ENCODE measurements around the gene PTPMT1.

Gene PTPMT1

GRCh38 chr11:47586098-47586855 lies 20.9 kb downstream of the PTPMT1 start, which contains the start of gene FAM180B:
FAM180B (plus strand) TSS chr11:47586678; CDS start chr11:47586769, 91 bp downstream.
- ATAC-seq (no peak), DNase-seq (no peak)
- no peak within 1 kb of the TSS for H3K27ac Mint-ChIP-seq
- peaks cover 23% of the 10 kb centered on the region for H3K36me3 Mint-ChIP-seq (ENCODE audit: low read depth)
- no peaks in the 10 kb centered on the region for H3K9me3 Mint-ChIP-seq
- H3K27me3 Mint-ChIP-seq: no peaks in the 10 kb centered on the region
- H3K4me1 Mint-ChIP-seq: peaks cover 1% of the 10 kb centered on the region
- no peak within 1 kb of the TSS for H3K4me3 Mint-ChIP-seq

GRCh38 chr11:47587039-47587716 lies 21.8 kb downstream of the PTPMT1 start:
- Mint-ChIP-seq H3K9me3 (no peaks in the 10 kb centered on the region), H3K4me3 (no peak overlapping the region)
- ATAC-seq: no peak

GRCh38 chr11:47587723-47588326 lies 22.4 kb downstream of the PTPMT1 start:
- DNase-seq: no peak
- Mint-ChIP-seq H3K4me3 (no peak overlapping the region), H3K36me3 (ENCODE audit: low read depth) (peaks cover 10% of the 10 kb centered on the region), H3K9me3 (no peaks in the 10 kb centered on the region), H3K27ac (no peak overlapping the region), H3K27me3 (peaks cover 8% of the 10 kb centered on the region), H3K4me1 (peaks cover 6% of the 10 kb centered on the region)
- no peak for ATAC-seq

More at GRCh38 chr11:47587039-47587716, 21.8 kb downstream of the PTPMT1 start:
- peaks cover 6% of the 10 kb centered on the region for H3K4me1 Mint-ChIP-seq
- H3K27me3 Mint-ChIP-seq: peaks cover 3% of the 10 kb centered on the region
- H3K27ac Mint-ChIP-seq: no peak overlapping the region
- no peak for DNase-seq
- peaks cover 16% of the 10 kb centered on the region for H3K36me3 Mint-ChIP-seq (ENCODE audit: low read depth)

- ATAC-seq (no peak), DNase-seq (no peak)
Measured at GRCh38 chr11:47589118-47589517, 23.7 kb downstream of the PTPMT1 start.

GRCh38 chr11:47589584-47589976 lies 24.2 kb downstream of the PTPMT1 start:
- Mint-ChIP-seq H3K4me3 (no peak overlapping the region), H3K9me3 (no peaks in the 10 kb centered on the region), H3K27me3 (peaks cover 22% of the 10 kb centered on the region), H3K36me3 (ENCODE audit: low read depth) (no peaks in the 10 kb centered on the region), H3K27ac (no peak overlapping the region), H3K4me1 (peaks cover 12% of the 10 kb centered on the region)
- DNase-seq (no peak), ATAC-seq (no peak)

More at GRCh38 chr11:47589118-47589517, 23.7 kb downstream of the PTPMT1 start:
- Mint-ChIP-seq H3K27ac (no peak overlapping the region), H3K9me3 (no peaks in the 10 kb centered on the region), H3K36me3 (ENCODE audit: low read depth) (peaks cover 3% of the 10 kb centered on the region), H3K4me3 (no peak overlapping the region), H3K27me3 (peaks cover 19% of the 10 kb centered on the region), H3K4me1 (peaks cover 10% of the 10 kb centered on the region)

GRCh38 chr11:47589977-47590861 lies 24.8 kb downstream of the PTPMT1 start:
- Mint-ChIP-seq H3K27ac (no peak overlapping the region), H3K9me3 (no peaks in the 10 kb centered on the region), H3K36me3 (ENCODE audit: low read depth) (no peaks in the 10 kb centered on the region), H3K4me3 (no peak overlapping the region), H3K4me1 (peaks cover 12% of the 10 kb centered on the region), H3K27me3 (peaks cover 25% of the 10 kb centered on the region)
- no peak for DNase-seq
- ATAC-seq: no peak

- peaks cover 12% of the 10 kb centered on the region for H3K4me1 Mint-ChIP-seq
- no peak overlapping the region for H3K27ac Mint-ChIP-seq
- no peak for ATAC-seq
- H3K36me3 Mint-ChIP-seq (ENCODE audit: low read depth): no peaks in the 10 kb centered on the region
- no peak for DNase-seq
- no peaks in the 10 kb centered on the region for H3K9me3 Mint-ChIP-seq
- peaks cover 30% of the 10 kb centered on the region for H3K27me3 Mint-ChIP-seq
- no peak overlapping the region for H3K4me3 Mint-ChIP-seq
Measured at GRCh38 chr11:47591764-47592163, 26.4 kb downstream of the PTPMT1 start.

- Mint-ChIP-seq H3K27me3 (peaks cover 30% of the 10 kb centered on the region), H3K9me3 (no peaks in the 10 kb centered on the region), H3K4me1 (peaks cover 12% of the 10 kb centered on the region), H3K4me3 (no peak overlapping the region), H3K36me3 (ENCODE audit: low read depth) (no peaks in the 10 kb centered on the region), H3K27ac (no peak overlapping the region)
- no peak for DNase-seq
- ATAC-seq: no peak
Measured at GRCh38 chr11:47592251-47592650, 26.9 kb downstream of the PTPMT1 start.

GRCh38 chr11:47592970-47593369 lies 27.6 kb downstream of the PTPMT1 start:
- DNase-seq: no peak
- no peak for ATAC-seq
- H3K36me3 Mint-ChIP-seq (ENCODE audit: low read depth): no peaks in the 10 kb centered on the region
- peaks cover 30% of the 10 kb centered on the region for H3K27me3 Mint-ChIP-seq
- H3K4me1 Mint-ChIP-seq: peaks cover 12% of the 10 kb centered on the region
- H3K27ac Mint-ChIP-seq: no peak overlapping the region
- no peaks in the 10 kb centered on the region for H3K9me3 Mint-ChIP-seq
- no peak overlapping the region for H3K4me3 Mint-ChIP-seq

- no peak overlapping the region for H3K27ac Mint-ChIP-seq
Measured at GRCh38 chr11:47593492-47593933, 28.1 kb downstream of the PTPMT1 start.

GRCh38 chr11:47593934-47594855 lies 28.8 kb downstream of the PTPMT1 start, which contains the start of gene C1QTNF4:
C1QTNF4 (minus strand) TSS chr11:47594411; CDS start chr11:47590810, 3,601 bp downstream.
- DNase-seq (no peak), ATAC-seq (no peak)
- Mint-ChIP-seq H3K27ac (no peak within 1 kb of the TSS), H3K36me3 (ENCODE audit: low read depth) (no peaks in the 10 kb centered on the region), H3K27me3 (peaks cover 30% of the 10 kb centered on the region), H3K4me3 (no peak within 1 kb of the TSS), H3K9me3 (no peaks in the 10 kb centered on the region), H3K4me1 (peaks cover 12% of the 10 kb centered on the region)

More at GRCh38 chr11:47593492-47593933, 28.1 kb downstream of the PTPMT1 start:
- H3K4me1 Mint-ChIP-seq: peaks cover 12% of the 10 kb centered on the region
- no peaks in the 10 kb centered on the region for H3K36me3 Mint-ChIP-seq (ENCODE audit: low read depth)
- no peak overlapping the region for H3K4me3 Mint-ChIP-seq
- H3K27me3 Mint-ChIP-seq: peaks cover 30% of the 10 kb centered on the region
- ATAC-seq (no peak), DNase-seq (no peak)
- no peaks in the 10 kb centered on the region for H3K9me3 Mint-ChIP-seq

- Mint-ChIP-seq H3K9me3 (no peaks in the 10 kb centered on the region), H3K4me1 (peaks cover 12% of the 10 kb centered on the region), H3K36me3 (ENCODE audit: low read depth) (no peaks in the 10 kb centered on the region), H3K27me3 (peaks cover 30% of the 10 kb centered on the region), H3K27ac (no peak overlapping the region), H3K4me3 (no peak overlapping the region)
- ATAC-seq (no peak), DNase-seq (no peak)
Measured at GRCh38 chr11:47595029-47595428, 29.6 kb downstream of the PTPMT1 start.

GRCh38 chr11:47595967-47596366 lies 30.6 kb downstream of the PTPMT1 start:
- H3K4me1 Mint-ChIP-seq: peaks cover 12% of the 10 kb centered on the region
- DNase-seq (no peak), ATAC-seq (no peak)
- H3K27ac Mint-ChIP-seq: no peak overlapping the region
- H3K27me3 Mint-ChIP-seq: peaks cover 30% of the 10 kb centered on the region
- H3K9me3 Mint-ChIP-seq: no peaks in the 10 kb centered on the region
- no peak overlapping the region for H3K4me3 Mint-ChIP-seq
- H3K36me3 Mint-ChIP-seq (ENCODE audit: low read depth): no peaks in the 10 kb centered on the region
